H9 (cell line): ENCODE results near the gene ABCG8. TPM values are rescaled to one million over a fixed set of nuclear protein-coding genes. Genes with fewer than 3 reads are reported as not detected.

Experiments
- DNase-seq: peaks from one replicate; pipeline ENCODE4 v3.0.0-alpha.2; 2017
- H2AFZ ChIP-seq: one replicate; pipeline ENCODE4 v1.6.1; 2013; ENCODE audit warnings: mild to moderate bottlenecking, low read length, control low read depth, moderate library complexity
- H2AK5ac ChIP-seq: 2 replicates; pipeline ENCODE4 v1.6.1; 2013; ENCODE audit warnings: low read length, control low read depth, mixed read lengths; ENCODE audit not compliant: insufficient read length
- H2BK120ac ChIP-seq: one replicate; pipeline ENCODE4 v1.6.1; 2013; ENCODE audit warnings: low read depth, mild to moderate bottlenecking, low read length, control low read depth, inconsistent platforms; ENCODE audit not compliant: poor library complexity, severe bottlenecking
- H2BK12ac ChIP-seq: 2 replicates; pipeline ENCODE4 v1.6.1; 2013; ENCODE audit warnings: low read length, control low read depth, mixed read lengths, low read depth; ENCODE audit not compliant: insufficient read length
- H2BK15ac ChIP-seq: 2 replicates; pipeline ENCODE4 v1.6.1; 2013; ENCODE audit warnings: low read depth, low read length, control low read depth
- H2BK20ac ChIP-seq: one replicate; pipeline ENCODE4 v1.6.1; 2013; ENCODE audit warnings: low read depth, mild to moderate bottlenecking, low read length, control low read depth, inconsistent platforms; ENCODE audit not compliant: poor library complexity, severe bottlenecking
- H2BK5ac ChIP-seq: 2 replicates; pipeline ENCODE4 v1.6.1; 2013; ENCODE audit warnings: low read length, control low read depth, mixed read lengths; ENCODE audit not compliant: insufficient read length
- H3K14ac ChIP-seq: 2 replicates; pipeline ENCODE4 v1.6.1; 2013; ENCODE audit warnings: low read length, control low read depth; ENCODE audit not compliant: insufficient read depth
- H3K18ac ChIP-seq: 2 replicates; pipeline ENCODE4 v1.6.1; 2013; ENCODE audit warnings: low read depth, mild to moderate bottlenecking, mixed read lengths, low read length, control low read depth; ENCODE audit not compliant: insufficient read length
- H3K23ac ChIP-seq: 2 replicates; pipeline ENCODE4 v1.6.1; 2013; ENCODE audit warnings: low read length, control low read depth, mixed read lengths, low read depth; ENCODE audit not compliant: insufficient read length
- H3K23me2 ChIP-seq: 2 replicates; pipeline ENCODE4 v1.6.1; 2013; ENCODE audit warnings: low read depth, mild to moderate bottlenecking, mixed read lengths, low read length, control low read depth; ENCODE audit not compliant: insufficient read length, poor library complexity, severe bottlenecking
- H3K27ac ChIP-seq: 2 replicates; pipeline ENCODE4 v1.5.1; 2013; ENCODE audit warnings: low read length, control low read depth, mixed read lengths, low read depth; ENCODE audit not compliant: insufficient read length
- H3K27me3 ChIP-seq: 2 replicates; pipeline ENCODE4 v1.6.1; 2013; ENCODE audit warnings: low read length, control low read depth, inconsistent platforms; ENCODE audit not compliant: insufficient read depth
- H3K4ac ChIP-seq: 2 replicates; pipeline ENCODE4 v1.6.1; 2013; ENCODE audit warnings: low read depth, mild to moderate bottlenecking, control low read depth, inconsistent platforms, low read length, moderate library complexity
- H3K4me1 ChIP-seq: 2 replicates; pipeline ENCODE4 v1.6.1; 2013; ENCODE audit warnings: low read length, control low read depth, inconsistent platforms; ENCODE audit not compliant: insufficient read depth
- H3K4me2 ChIP-seq: 2 replicates; pipeline ENCODE4 v1.6.1; 2013; ENCODE audit warnings: low read length, control low read depth, mixed read lengths; ENCODE audit not compliant: insufficient read length, insufficient read depth
- H3K56ac ChIP-seq: 2 replicates; pipeline ENCODE4 v1.6.1; 2013; ENCODE audit warnings: low read depth, mild to moderate bottlenecking, mixed read lengths, low read length, control low read depth; ENCODE audit not compliant: insufficient read length
- H3K79me1 ChIP-seq: 2 replicates; pipeline ENCODE4 v1.6.1; 2013; ENCODE audit warnings: low read depth, mild to moderate bottlenecking, moderate library complexity, low read length, control low read depth, inconsistent platforms; ENCODE audit not compliant: insufficient read depth, poor library complexity, severe bottlenecking
- H3K79me2 ChIP-seq: 2 replicates; pipeline ENCODE4 v1.6.1; 2013; ENCODE audit warnings: low read length, control low read depth, inconsistent platforms; ENCODE audit not compliant: insufficient read depth
- H3K9ac ChIP-seq: 2 replicates; pipeline ENCODE4 v1.6.1; 2013; ENCODE audit warnings: low read length, control low read depth, mixed read lengths; ENCODE audit not compliant: insufficient read length; ENCODE audit errors: extremely low read depth
- H3K9me3 ChIP-seq: one replicate; pipeline ENCODE4 v1.6.1; 2013; ENCODE audit warnings: low read depth, low read length, inconsistent platforms; ENCODE audit not compliant: control insufficient read depth
- H3T11ph ChIP-seq: one replicate; pipeline ENCODE4 v1.6.1; 2013; ENCODE audit warnings: mild to moderate bottlenecking, low read length, control low read depth, inconsistent platforms
- H4K20me1 ChIP-seq: one replicate; pipeline ENCODE4 v1.6.1; 2013; ENCODE audit not compliant: control insufficient read depth, insufficient read length, insufficient read depth
- H4K5ac ChIP-seq: 2 replicates; pipeline ENCODE4 v1.6.1; 2013; ENCODE audit warnings: low read depth, mild to moderate bottlenecking, mixed read lengths, low read length, control low read depth; ENCODE audit not compliant: insufficient read length
- H4K8ac ChIP-seq: replicated peaks from 2 replicates; pipeline ENCODE4 v1.6.1; 2013; ENCODE audit warnings: low read length, control low read depth, mixed read lengths, low read depth; ENCODE audit not compliant: insufficient read length
- H4K91ac ChIP-seq: 2 replicates; pipeline ENCODE4 v1.6.1; 2013; ENCODE audit warnings: low read depth, mild to moderate bottlenecking, moderate library complexity, mixed read lengths, low read length, control low read depth; ENCODE audit not compliant: insufficient read length
- H3K27ac Mint-ChIP-seq, 3 experiments: 2 replicates in 2 of 3; 3 replicates in 1 of 3; pipeline ENCODE4 v1.8.0; 2020 to 2021; ENCODE audit warnings: mixed read lengths in 3 of 3, mild to moderate bottlenecking in 1 of 3, moderate library complexity in 1 of 3
- H3K27me3 Mint-ChIP-seq: 2 replicates; pipeline ENCODE4 v1.8.0; 2021; ENCODE audit warnings: low read depth, mild to moderate bottlenecking, moderate library complexity, mixed read lengths
- H3K36me3 Mint-ChIP-seq, 3 experiments: 2 replicates in 2 of 3; 3 replicates in 1 of 3; pipeline ENCODE4 v1.8.0; 2020 to 2021; ENCODE audit warnings: low read depth in 3 of 3, mixed read lengths in 3 of 3; ENCODE audit not compliant: insufficient read depth in 1 of 3
- H3K4me1 Mint-ChIP-seq, 2 experiments: 2 replicates each; pipeline ENCODE4 v1.8.0; 2020; ENCODE audit warnings: mixed read lengths in 2 of 2
- H3K4me3 Mint-ChIP-seq, 2 experiments: 2 replicates in 1 of 2; 3 replicates in 1 of 2; pipeline ENCODE4 v1.8.0; 2020 to 2021; ENCODE audit warnings: mild to moderate bottlenecking in 2 of 2, mixed read lengths in 2 of 2, moderate library complexity in 1 of 2
- H3K9me3 Mint-ChIP-seq, 2 experiments: 2 replicates in 1 of 2; 3 replicates in 1 of 2; pipeline ENCODE4 v1.8.0; 2020; ENCODE audit warnings: mild to moderate bottlenecking in 2 of 2, mixed read lengths in 2 of 2, moderate library complexity in 1 of 2
- WGBS: extraction: QIAGEN DNeasy Blood & Tissue Kit; methylation state at CpG from one replicate; pipeline ENCODE4 v1.1.7; 2013; ENCODE audit warnings: missing lambda C conversion rate, low lambda C conversion rate, mixed read lengths; ENCODE audit not compliant: insufficient read length; ENCODE audit errors: extremely low coverage; 5-methylcytosine and 5-hydroxymethylcytosine counted together
- total RNA-seq: library from RNA; stranded (reverse); gene quantifications from 2 replicates; pipeline ENCODE4 v1.2.1, GENCODE V29; 2021
- TF ChIP-seq, protein P1 (sequence below): fragments of 200-600 bp; sonication (generic); conservative IDR thresholded peaks from 3 replicates; pipeline ENCODE4 v1.8.0; 2021; ENCODE audit warnings: antibody characterized with exemption, mild to moderate bottlenecking

Gene ABCG8
- total RNA-seq, 1 experiment from 2014 or later, result not detected

DNA sequence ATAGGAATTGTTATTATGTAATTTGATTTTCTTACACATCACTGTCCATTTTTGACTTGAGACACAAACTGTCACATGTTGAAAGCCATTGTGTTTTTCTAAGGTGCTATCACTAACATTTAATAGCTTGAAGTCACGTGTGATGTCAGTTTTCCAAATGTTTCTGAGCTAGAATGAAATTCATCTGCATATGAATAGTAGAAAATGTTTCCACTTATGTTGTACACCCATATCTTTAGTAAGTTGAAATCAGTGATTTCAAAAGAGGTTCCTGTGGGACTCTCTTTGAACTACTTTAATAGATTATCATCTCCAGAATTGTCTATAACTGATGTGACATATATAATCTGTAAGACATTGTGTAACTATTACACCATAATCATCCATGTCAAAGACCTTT lies 27.9 kb upstream of the ABCG8 start:
- no peaks in the 10 kb centered on the region for H3K9me3 Mint-ChIP-seq
- no peak overlapping the region for H4K8ac ChIP-seq
- H2BK120ac ChIP-seq, result no peak overlapping the region
- H2BK15ac ChIP-seq, result no peak overlapping the region
- no peak overlapping the region for H2BK5ac ChIP-seq
- no peak overlapping the region for H3K23ac ChIP-seq
- no peak overlapping the region for H3K27ac Mint-ChIP-seq
- H2AFZ ChIP-seq, result no peak overlapping the region
- no peak overlapping the region for H4K91ac ChIP-seq
- no peak for DNase-seq
- H3K27me3 ChIP-seq, result no peaks in the 10 kb centered on the region
- no peak overlapping the region for H3K27ac ChIP-seq
- no peaks in the 10 kb centered on the region for H3K79me1 ChIP-seq
- no peak overlapping the region for H3K56ac ChIP-seq
- TF ChIP-seq, protein P1, sequence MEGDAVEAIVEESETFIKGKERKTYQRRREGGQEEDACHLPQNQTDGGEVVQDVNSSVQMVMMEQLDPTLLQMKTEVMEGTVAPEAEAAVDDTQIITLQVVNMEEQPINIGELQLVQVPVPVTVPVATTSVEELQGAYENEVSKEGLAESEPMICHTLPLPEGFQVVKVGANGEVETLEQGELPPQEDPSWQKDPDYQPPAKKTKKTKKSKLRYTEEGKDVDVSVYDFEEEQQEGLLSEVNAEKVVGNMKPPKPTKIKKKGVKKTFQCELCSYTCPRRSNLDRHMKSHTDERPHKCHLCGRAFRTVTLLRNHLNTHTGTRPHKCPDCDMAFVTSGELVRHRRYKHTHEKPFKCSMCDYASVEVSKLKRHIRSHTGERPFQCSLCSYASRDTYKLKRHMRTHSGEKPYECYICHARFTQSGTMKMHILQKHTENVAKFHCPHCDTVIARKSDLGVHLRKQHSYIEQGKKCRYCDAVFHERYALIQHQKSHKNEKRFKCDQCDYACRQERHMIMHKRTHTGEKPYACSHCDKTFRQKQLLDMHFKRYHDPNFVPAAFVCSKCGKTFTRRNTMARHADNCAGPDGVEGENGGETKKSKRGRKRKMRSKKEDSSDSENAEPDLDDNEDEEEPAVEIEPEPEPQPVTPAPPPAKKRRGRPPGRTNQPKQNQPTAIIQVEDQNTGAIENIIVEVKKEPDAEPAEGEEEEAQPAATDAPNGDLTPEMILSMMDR, result no peak
- no peak overlapping the region for H3K18ac ChIP-seq
- H3K36me3 Mint-ChIP-seq, result no peaks in the 10 kb centered on the region
- no peaks in the 10 kb centered on the region for H3K9me3 ChIP-seq
- H2BK12ac ChIP-seq, result no peak overlapping the region
- H3K9ac ChIP-seq, result no peak overlapping the region
- H4K5ac ChIP-seq, result no peak overlapping the region
- 0 out of 4 replicates have a peak, but pooled peaks cover 0 to 2% of the 10 kb centered on the region in 2 experiments for H3K4me1 Mint-ChIP-seq
- WGBS, result no CpG with 5 or more reads among the region's 1 CpG
- H2AK5ac ChIP-seq, result no peak overlapping the region
- H3K4me2 ChIP-seq, result no peak overlapping the region
- no peak overlapping the region for H3K4me3 Mint-ChIP-seq
- H2BK20ac ChIP-seq, result no peak overlapping the region
- no peak overlapping the region for H3K14ac ChIP-seq
- no peaks in the 10 kb centered on the region for H3K23me2 ChIP-seq
- no peaks in the 10 kb centered on the region for H3K79me2 ChIP-seq
- no peaks in the 10 kb centered on the region for H4K20me1 ChIP-seq
- no peaks in the 10 kb centered on the region for H3K27me3 Mint-ChIP-seq
- no peaks in the 10 kb centered on the region for H3K4me1 ChIP-seq
- no peak overlapping the region for H3K4ac ChIP-seq
- no peak overlapping the region for H3T11ph ChIP-seq
